HFFc6 (cell line): ENCODE results near the gene TUBA8. TPM values are rescaled to one million over a fixed set of nuclear protein-coding genes. Genes with fewer than 3 reads are reported as not detected.

ENCODE experiments used
- DNase-seq: peaks from one replicate; pipeline ENCODE4 v3.0.0-alpha.2; 2018
- H3K27ac Mint-ChIP-seq: 2 replicates; pipeline ENCODE4 v1.8.0; 2020; ENCODE audit warnings: mild to moderate bottlenecking, mixed read lengths
- H3K27me3 Mint-ChIP-seq: 2 replicates; pipeline ENCODE4 v1.8.0; 2021; ENCODE audit warnings: mild to moderate bottlenecking, moderate library complexity, mixed read lengths; ENCODE audit not compliant: insufficient read depth
- H3K36me3 Mint-ChIP-seq: 2 replicates; pipeline ENCODE4 v1.8.0; 2021; ENCODE audit warnings: low read depth, mixed read lengths
- H3K4me1 Mint-ChIP-seq: 2 replicates; pipeline ENCODE4 v1.8.0; 2020; ENCODE audit warnings: low read depth, mixed read lengths
- H3K4me3 Mint-ChIP-seq: 2 replicates; pipeline ENCODE4 v1.8.0; 2020; ENCODE audit warnings: mild to moderate bottlenecking, moderate library complexity, mixed read lengths
- H3K9me3 Mint-ChIP-seq: 2 replicates; pipeline ENCODE4 v1.8.0; 2020; ENCODE audit warnings: mild to moderate bottlenecking, mixed read lengths
- CTCF ChIP-seq: fragments of 200-600 bp; sonication (generic); IDR thresholded peaks from 2 replicates; pipeline ENCODE4 v1.5.0; 2021; ENCODE audit warnings: antibody characterized with exemption, mild to moderate bottlenecking
- total RNA-seq, 6 experiments: library from RNA; stranded (reverse); fragmentation: NEBNext Ultra II Directional; extraction: Animal tissue kit (Norgen Biotek cat#: 25700); gene quantifications; 2 replicates in 1 of 6; 3 replicates in 5 of 6; pipeline ENCODE4 v1.2.3, GENCODE V29; 2021

Gene TUBA8
- total RNA-seq, 6 experiments from 2014 or later: 0.14 to 0.43 (median 0.29) TPM

- Mint-ChIP-seq H3K27me3 (peaks cover 4% of the 10 kb centered on the region; the same call in 1 of the 2 replicates), H3K9me3 (no peaks in the 10 kb centered on the region), H3K36me3 (no peaks in the 10 kb centered on the region), H3K27ac (no peak overlapping the region), H3K4me3 (no peak overlapping the region), H3K4me1 (0 out of 2 replicates have a peak, but pooled peaks cover 1% of the 10 kb centered on the region)
- no peak for DNase-seq
- TF ChIP-seq CTCF: no peak
Observed at GRCh38 chr22:18114976-18115652, 4.5 kb downstream of the TUBA8 start.

- H3K27ac Mint-ChIP-seq: no peak overlapping the region
- H3K9me3 Mint-ChIP-seq: no peaks in the 10 kb centered on the region
- no peak overlapping the region for H3K4me3 Mint-ChIP-seq
- no peaks in the 10 kb centered on the region for H3K36me3 Mint-ChIP-seq
- no peaks in the 10 kb centered on the region for H3K4me1 Mint-ChIP-seq
- TF ChIP-seq CTCF: no peak
- no peak for DNase-seq
- peaks cover 4% of the 10 kb centered on the region; the same call in 1 of the 2 replicates for H3K27me3 Mint-ChIP-seq
Observed at GRCh38 chr22:18115906-18116371, 5.3 kb downstream of the TUBA8 start.

GRCh38 chr22:18116634-18117033 lies 6.0 kb downstream of the TUBA8 start:
- Mint-ChIP-seq H3K4me3 (no peak overlapping the region), H3K27me3 (peaks cover 4% of the 10 kb centered on the region; the same call in 1 of the 2 replicates), H3K4me1 (no peaks in the 10 kb centered on the region), H3K36me3 (no peaks in the 10 kb centered on the region), H3K27ac (no peak overlapping the region), H3K9me3 (no peaks in the 10 kb centered on the region)
- TF ChIP-seq CTCF: no peak
- no peak for DNase-seq

- TF ChIP-seq CTCF: no peak
- Mint-ChIP-seq H3K27me3 (no peaks in the 10 kb centered on the region; the same call in 1 of the 2 replicates), H3K4me3 (no peak overlapping the region), H3K9me3 (no peaks in the 10 kb centered on the region), H3K36me3 (no peaks in the 10 kb centered on the region), H3K4me1 (no peaks in the 10 kb centered on the region), H3K27ac (no peak overlapping the region)
- DNase-seq: no peak
Observed at GRCh38 chr22:18118345-18118915, 7.8 kb downstream of the TUBA8 start.

- Mint-ChIP-seq H3K27me3 (no peaks in the 10 kb centered on the region), H3K9me3 (no peaks in the 10 kb centered on the region), H3K4me1 (no peaks in the 10 kb centered on the region), H3K36me3 (no peaks in the 10 kb centered on the region), H3K27ac (no peak overlapping the region), H3K4me3 (no peak overlapping the region)
- DNase-seq: no peak
- no peak for TF ChIP-seq CTCF
Observed at GRCh38 chr22:18119409-18120110, 9.0 kb downstream of the TUBA8 start.
